K562 (cell line): ENCODE results near the gene ABCC12. TPM values are rescaled to one million over a fixed set of nuclear protein-coding genes. Genes with fewer than 3 reads are reported as not detected.

Source experiments
- FOXK1 ChIP-seq: sonication (generic); formaldehyde crosslinking; IDR thresholded peaks from 2 replicates; pipeline ENCODE4 v1.8.0; 2022; ENCODE audit warnings: missing genetic modification reagents, mild to moderate bottlenecking, borderline replicate concordance
- NUFIP1 ChIP-seq: fragments of 450-650 bp; IDR thresholded peaks from 2 replicates; pipeline ENCODE4 v1.6.1; 2018; ENCODE audit not compliant: partially characterized antibody
- STAG1 ChIP-seq: sonication (generic); formaldehyde crosslinking; IDR thresholded peaks from 2 replicates; pipeline ENCODE4 v1.5.0; 2020; ENCODE audit warnings: missing genetic modification reagents, borderline replicate concordance
- ZFP36 ChIP-seq: fragments of 150-350 bp; IDR thresholded peaks from 2 replicates; pipeline ENCODE4 v1.6.1; 2018; ENCODE audit warnings: low read length, low read depth; ENCODE audit not compliant: partially characterized antibody
- polyA plus RNA-seq, 8 experiments: library from polyadenylated mRNA; depleted of rRNA in 4 of 8; stranded (reverse) in 5 of 8; unstranded in 3 of 8; fragments of >200 nt; fragmentation: Nextera tagmentation in 2 of 8; fragmentation: Illumina TruSeq in 1 of 8; extraction: Ambion mirVana in 2 of 8; extraction: Trizol in 1 of 8; gene quantifications; 2 replicates each; pipeline versions ENCODE4 v1.2.1 to v1.2.3, GENCODE V29; 2011 to 2014; ENCODE audit warnings: inconsistent platforms in 1 of 8, missing spikeins in 1 of 8
- total RNA-seq, 7 experiments: library from RNA; depleted of rRNA in 6 of 7; stranded (reverse); fragments of >200 nt in 6 of 7; fragmentation: Illumina TruSeq in 2 of 7; extraction: Trizol in 2 of 7; gene quantifications; 2 replicates each; pipeline versions ENCODE4 v1.2.1 to v1.2.3, GENCODE V29; 2011 to 2021; ENCODE audit warnings: low replicate concordance in 1 of 7
- TF ChIP-seq, protein P1 (sequence below), 2 experiments: IDR thresholded peaks; 2 replicates each; pipeline ENCODE4 v1.6.1; 2011; ENCODE audit warnings: borderline replicate concordance in 1 of 2, control low read depth in 1 of 2, low read depth in 1 of 2, low read length in 1 of 2, mild to moderate bottlenecking in 1 of 2, mixed read lengths in 1 of 2, moderate library complexity in 1 of 2; ENCODE audit not compliant: insufficient read depth in 1 of 2, insufficient read length in 1 of 2, poor library complexity in 1 of 2, severe bottlenecking in 1 of 2; ENCODE audit errors: extremely low read depth in 1 of 2
- TF ChIP-seq, protein P2 (sequence below): fragments of 250-450 bp; sonication (Bioruptor Pico); IDR thresholded peaks from 2 replicates; pipeline ENCODE4 v1.4.0; 2020
- TF ChIP-seq, protein P3 (sequence below): fragments of 450-650 bp; IDR thresholded peaks from 2 replicates; pipeline ENCODE4 v1.6.1; 2016; ENCODE audit warnings: mild to moderate bottlenecking, moderate library complexity
- TF ChIP-seq, protein P4 (sequence below): fragments of 250-450 bp; sonication (Bioruptor Pico); IDR thresholded peaks from 2 replicates; pipeline ENCODE4 v1.6.1; 2021; ENCODE audit warnings: mild to moderate bottlenecking

ABCC12 gene
- total and polyA plus RNA-seq, 9 of the 15 experiments (the other 6 are each of a cell fraction or from before 2014, with no cell fraction given): not detected

DNA sequence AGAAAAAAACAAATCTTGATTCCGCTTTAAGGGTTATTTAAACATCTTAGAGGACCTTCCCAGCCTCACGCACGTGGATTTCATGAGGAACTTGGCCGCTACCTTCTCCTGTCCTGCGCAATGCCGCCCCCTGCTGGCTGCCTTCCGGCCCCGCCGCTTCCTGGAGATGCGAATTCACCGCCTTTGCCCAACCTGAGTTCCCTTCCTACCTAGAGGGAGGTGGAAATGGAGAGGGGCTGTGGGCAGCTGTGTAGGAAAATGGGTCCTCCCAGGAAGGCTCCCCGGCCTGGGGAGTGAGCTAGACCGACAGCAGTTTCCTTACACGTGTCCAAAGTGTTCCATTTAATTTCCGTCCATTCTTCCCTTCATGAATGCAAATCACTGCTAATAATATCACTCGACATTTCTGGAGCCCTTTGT, 1.0 kb upstream of the ABCC12 start (continued):
- TF ChIP-seq, protein P1, sequence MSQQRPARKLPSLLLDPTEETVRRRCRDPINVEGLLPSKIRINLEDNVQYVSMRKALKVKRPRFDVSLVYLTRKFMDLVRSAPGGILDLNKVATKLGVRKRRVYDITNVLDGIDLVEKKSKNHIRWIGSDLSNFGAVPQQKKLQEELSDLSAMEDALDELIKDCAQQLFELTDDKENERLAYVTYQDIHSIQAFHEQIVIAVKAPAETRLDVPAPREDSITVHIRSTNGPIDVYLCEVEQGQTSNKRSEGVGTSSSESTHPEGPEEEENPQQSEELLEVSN (IDR thresholded peaks at IDR 0.05; ENCODE audit: borderline replicate concordance in 1 of 2, extremely low read depth in 1 of 2, insufficient read depth in 1 of 2, insufficient read length in 1 of 2, low read depth in 1 of 2, low read length in 1 of 2, poor library complexity in 1 of 2, severe bottlenecking in 1 of 2): peak; percentile 23 to 53
- no peak for TF ChIP-seq NUFIP1
- TF ChIP-seq ZFP36: no peak
- TF ChIP-seq FOXK1 (CRISPR knock-in tag): no peak
- TF ChIP-seq, protein P2, sequence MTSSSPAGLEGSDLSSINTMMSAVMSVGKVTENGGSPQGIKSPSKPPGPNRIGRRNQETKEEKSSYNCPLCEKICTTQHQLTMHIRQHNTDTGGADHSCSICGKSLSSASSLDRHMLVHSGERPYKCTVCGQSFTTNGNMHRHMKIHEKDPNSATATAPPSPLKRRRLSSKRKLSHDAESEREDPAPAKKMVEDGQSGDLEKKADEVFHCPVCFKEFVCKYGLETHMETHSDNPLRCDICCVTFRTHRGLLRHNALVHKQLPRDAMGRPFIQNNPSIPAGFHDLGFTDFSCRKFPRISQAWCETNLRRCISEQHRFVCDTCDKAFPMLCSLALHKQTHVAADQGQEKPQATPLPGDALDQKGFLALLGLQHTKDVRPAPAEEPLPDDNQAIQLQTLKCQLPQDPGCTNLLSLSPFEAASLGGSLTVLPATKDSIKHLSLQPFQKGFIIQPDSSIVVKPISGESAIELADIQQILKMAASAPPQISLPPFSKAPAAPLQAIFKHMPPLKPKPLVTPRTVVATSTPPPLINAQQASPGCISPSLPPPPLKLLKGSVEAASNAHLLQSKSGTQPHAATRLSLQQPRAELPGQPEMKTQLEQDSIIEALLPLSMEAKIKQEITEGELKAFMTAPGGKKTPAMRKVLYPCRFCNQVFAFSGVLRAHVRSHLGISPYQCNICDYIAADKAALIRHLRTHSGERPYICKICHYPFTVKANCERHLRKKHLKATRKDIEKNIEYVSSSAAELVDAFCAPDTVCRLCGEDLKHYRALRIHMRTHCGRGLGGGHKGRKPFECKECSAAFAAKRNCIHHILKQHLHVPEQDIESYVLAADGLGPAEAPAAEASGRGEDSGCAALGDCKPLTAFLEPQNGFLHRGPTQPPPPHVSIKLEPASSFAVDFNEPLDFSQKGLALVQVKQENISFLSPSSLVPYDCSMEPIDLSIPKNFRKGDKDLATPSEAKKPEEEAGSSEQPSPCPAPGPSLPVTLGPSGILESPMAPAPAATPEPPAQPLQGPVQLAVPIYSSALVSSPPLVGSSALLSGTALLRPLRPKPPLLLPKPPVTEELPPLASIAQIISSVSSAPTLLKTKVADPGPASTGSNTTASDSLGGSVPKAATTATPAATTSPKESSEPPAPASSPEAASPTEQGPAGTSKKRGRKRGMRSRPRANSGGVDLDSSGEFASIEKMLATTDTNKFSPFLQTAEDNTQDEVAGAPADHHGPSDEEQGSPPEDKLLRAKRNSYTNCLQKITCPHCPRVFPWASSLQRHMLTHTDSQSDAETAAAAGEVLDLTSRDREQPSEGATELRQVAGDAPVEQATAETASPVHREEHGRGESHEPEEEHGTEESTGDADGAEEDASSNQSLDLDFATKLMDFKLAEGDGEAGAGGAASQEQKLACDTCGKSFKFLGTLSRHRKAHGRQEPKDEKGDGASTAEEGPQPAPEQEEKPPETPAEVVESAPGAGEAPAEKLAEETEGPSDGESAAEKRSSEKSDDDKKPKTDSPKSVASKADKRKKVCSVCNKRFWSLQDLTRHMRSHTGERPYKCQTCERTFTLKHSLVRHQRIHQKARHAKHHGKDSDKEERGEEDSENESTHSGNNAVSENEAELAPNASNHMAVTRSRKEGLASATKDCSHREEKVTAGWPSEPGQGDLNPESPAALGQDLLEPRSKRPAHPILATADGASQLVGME: no peak
- TF ChIP-seq, protein P3, sequence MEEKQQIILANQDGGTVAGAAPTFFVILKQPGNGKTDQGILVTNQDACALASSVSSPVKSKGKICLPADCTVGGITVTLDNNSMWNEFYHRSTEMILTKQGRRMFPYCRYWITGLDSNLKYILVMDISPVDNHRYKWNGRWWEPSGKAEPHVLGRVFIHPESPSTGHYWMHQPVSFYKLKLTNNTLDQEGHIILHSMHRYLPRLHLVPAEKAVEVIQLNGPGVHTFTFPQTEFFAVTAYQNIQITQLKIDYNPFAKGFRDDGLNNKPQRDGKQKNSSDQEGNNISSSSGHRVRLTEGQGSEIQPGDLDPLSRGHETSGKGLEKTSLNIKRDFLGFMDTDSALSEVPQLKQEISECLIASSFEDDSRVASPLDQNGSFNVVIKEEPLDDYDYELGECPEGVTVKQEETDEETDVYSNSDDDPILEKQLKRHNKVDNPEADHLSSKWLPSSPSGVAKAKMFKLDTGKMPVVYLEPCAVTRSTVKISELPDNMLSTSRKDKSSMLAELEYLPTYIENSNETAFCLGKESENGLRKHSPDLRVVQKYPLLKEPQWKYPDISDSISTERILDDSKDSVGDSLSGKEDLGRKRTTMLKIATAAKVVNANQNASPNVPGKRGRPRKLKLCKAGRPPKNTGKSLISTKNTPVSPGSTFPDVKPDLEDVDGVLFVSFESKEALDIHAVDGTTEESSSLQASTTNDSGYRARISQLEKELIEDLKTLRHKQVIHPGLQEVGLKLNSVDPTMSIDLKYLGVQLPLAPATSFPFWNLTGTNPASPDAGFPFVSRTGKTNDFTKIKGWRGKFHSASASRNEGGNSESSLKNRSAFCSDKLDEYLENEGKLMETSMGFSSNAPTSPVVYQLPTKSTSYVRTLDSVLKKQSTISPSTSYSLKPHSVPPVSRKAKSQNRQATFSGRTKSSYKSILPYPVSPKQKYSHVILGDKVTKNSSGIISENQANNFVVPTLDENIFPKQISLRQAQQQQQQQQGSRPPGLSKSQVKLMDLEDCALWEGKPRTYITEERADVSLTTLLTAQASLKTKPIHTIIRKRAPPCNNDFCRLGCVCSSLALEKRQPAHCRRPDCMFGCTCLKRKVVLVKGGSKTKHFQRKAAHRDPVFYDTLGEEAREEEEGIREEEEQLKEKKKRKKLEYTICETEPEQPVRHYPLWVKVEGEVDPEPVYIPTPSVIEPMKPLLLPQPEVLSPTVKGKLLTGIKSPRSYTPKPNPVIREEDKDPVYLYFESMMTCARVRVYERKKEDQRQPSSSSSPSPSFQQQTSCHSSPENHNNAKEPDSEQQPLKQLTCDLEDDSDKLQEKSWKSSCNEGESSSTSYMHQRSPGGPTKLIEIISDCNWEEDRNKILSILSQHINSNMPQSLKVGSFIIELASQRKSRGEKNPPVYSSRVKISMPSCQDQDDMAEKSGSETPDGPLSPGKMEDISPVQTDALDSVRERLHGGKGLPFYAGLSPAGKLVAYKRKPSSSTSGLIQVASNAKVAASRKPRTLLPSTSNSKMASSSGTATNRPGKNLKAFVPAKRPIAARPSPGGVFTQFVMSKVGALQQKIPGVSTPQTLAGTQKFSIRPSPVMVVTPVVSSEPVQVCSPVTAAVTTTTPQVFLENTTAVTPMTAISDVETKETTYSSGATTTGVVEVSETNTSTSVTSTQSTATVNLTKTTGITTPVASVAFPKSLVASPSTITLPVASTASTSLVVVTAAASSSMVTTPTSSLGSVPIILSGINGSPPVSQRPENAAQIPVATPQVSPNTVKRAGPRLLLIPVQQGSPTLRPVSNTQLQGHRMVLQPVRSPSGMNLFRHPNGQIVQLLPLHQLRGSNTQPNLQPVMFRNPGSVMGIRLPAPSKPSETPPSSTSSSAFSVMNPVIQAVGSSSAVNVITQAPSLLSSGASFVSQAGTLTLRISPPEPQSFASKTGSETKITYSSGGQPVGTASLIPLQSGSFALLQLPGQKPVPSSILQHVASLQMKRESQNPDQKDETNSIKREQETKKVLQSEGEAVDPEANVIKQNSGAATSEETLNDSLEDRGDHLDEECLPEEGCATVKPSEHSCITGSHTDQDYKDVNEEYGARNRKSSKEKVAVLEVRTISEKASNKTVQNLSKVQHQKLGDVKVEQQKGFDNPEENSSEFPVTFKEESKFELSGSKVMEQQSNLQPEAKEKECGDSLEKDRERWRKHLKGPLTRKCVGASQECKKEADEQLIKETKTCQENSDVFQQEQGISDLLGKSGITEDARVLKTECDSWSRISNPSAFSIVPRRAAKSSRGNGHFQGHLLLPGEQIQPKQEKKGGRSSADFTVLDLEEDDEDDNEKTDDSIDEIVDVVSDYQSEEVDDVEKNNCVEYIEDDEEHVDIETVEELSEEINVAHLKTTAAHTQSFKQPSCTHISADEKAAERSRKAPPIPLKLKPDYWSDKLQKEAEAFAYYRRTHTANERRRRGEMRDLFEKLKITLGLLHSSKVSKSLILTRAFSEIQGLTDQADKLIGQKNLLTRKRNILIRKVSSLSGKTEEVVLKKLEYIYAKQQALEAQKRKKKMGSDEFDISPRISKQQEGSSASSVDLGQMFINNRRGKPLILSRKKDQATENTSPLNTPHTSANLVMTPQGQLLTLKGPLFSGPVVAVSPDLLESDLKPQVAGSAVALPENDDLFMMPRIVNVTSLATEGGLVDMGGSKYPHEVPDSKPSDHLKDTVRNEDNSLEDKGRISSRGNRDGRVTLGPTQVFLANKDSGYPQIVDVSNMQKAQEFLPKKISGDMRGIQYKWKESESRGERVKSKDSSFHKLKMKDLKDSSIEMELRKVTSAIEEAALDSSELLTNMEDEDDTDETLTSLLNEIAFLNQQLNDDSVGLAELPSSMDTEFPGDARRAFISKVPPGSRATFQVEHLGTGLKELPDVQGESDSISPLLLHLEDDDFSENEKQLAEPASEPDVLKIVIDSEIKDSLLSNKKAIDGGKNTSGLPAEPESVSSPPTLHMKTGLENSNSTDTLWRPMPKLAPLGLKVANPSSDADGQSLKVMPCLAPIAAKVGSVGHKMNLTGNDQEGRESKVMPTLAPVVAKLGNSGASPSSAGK: peak; percentile 26; the same call in 1 of the 2 replicates
- TF ChIP-seq, protein P4, sequence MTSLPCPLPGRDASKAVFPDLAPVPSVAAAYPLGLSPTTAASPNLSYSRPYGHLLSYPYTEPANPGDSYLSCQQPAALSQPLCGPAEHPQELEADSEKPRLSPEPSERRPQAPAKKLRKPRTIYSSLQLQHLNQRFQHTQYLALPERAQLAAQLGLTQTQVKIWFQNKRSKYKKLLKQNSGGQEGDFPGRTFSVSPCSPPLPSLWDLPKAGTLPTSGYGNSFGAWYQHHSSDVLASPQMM (CRISPR knock-in tag): no peak
- peak; percentile 97 for TF ChIP-seq STAG1
